Ectodermal cell (in vitro differentiated cells): ENCODE measurements around the gene GAK.

Source experiments
- H3K27ac ChIP-seq: 2 replicates; pipeline ENCODE4 v1.7.0; 2013; ENCODE audit warnings: mild to moderate bottlenecking, low read depth, low read length; ENCODE audit not compliant: insufficient read depth, poor library complexity, severe bottlenecking
- H3K27me3 ChIP-seq: 2 replicates; pipeline ENCODE4 v1.7.0; 2013; ENCODE audit warnings: mild to moderate bottlenecking, low read length; ENCODE audit not compliant: insufficient read depth, control insufficient read depth, poor library complexity, severe bottlenecking
- H3K36me3 ChIP-seq: one replicate; pipeline ENCODE4 v1.7.0; 2013; ENCODE audit warnings: low read length; ENCODE audit not compliant: control insufficient read depth, insufficient read depth
- H3K4me1 ChIP-seq: one replicate; pipeline ENCODE4 v1.7.0; 2013; ENCODE audit warnings: low read length; ENCODE audit not compliant: control insufficient read depth, insufficient read depth
- H3K4me3 ChIP-seq: 2 replicates; pipeline ENCODE4 v1.7.0; 2013; ENCODE audit warnings: low read depth, low read length, control low read depth; ENCODE audit not compliant: insufficient read depth
- H3K9me3 ChIP-seq: 2 replicates; pipeline ENCODE4 v1.7.0; 2013; ENCODE audit warnings: mild to moderate bottlenecking, low read length, moderate library complexity; ENCODE audit not compliant: control insufficient read depth
- WGBS, 2 experiments: methylation state at CpG; one replicate each; pipeline ENCODE4 v1.1.7; 2013; ENCODE audit warnings: missing lambda C conversion rate in 2 of 2; 5-methylcytosine and 5-hydroxymethylcytosine counted together

GAK gene

GRCh38 chr4:821631-822030 is 110.5 kb downstream of the GAK start:
- H3K9me3 ChIP-seq, result no peaks in the 10 kb centered on the region

GRCh38 chr4:821181-821591 is 110.9 kb downstream of the GAK start:
- peaks cover 96% of the 10 kb centered on the region for H3K27me3 ChIP-seq
- H3K9me3 ChIP-seq, result no peaks in the 10 kb centered on the region
- WGBS, 2 experiments, result 84 to 87% methylated on average over 22 of the region's 22 CpGs
- H3K4me3 ChIP-seq, result no peak overlapping the region
- H3K27ac ChIP-seq, result no peak overlapping the region
- H3K4me1 ChIP-seq, result peaks cover 4% of the 10 kb centered on the region
- no peaks in the 10 kb centered on the region for H3K36me3 ChIP-seq

More at GRCh38 chr4:821631-822030, 110.5 kb downstream of the GAK start:
- peaks cover 95% of the 10 kb centered on the region for H3K27me3 ChIP-seq
- WGBS, 2 experiments, result 86 to 87% methylated on average over 16 of the region's 16 CpGs
- peaks cover 6% of the 10 kb centered on the region for H3K4me1 ChIP-seq
- H3K36me3 ChIP-seq, result no peaks in the 10 kb centered on the region
- no peak overlapping the region for H3K27ac ChIP-seq
- H3K4me3 ChIP-seq, result no peak overlapping the region

- no peaks in the 10 kb centered on the region for H3K36me3 ChIP-seq
- H3K27me3 ChIP-seq, result peaks cover 98% of the 10 kb centered on the region
- H3K4me3 ChIP-seq, result no peak overlapping the region
- H3K4me1 ChIP-seq, result peaks cover 4% of the 10 kb centered on the region
- H3K9me3 ChIP-seq, result no peaks in the 10 kb centered on the region
- 84% methylated on average over 24 of the region's 24 CpGs for WGBS, 2 experiments
- no peak overlapping the region for H3K27ac ChIP-seq
These were observed 111.6 kb downstream of the GAK start for GRCh38 chr4:820230-821172.

DNA sequence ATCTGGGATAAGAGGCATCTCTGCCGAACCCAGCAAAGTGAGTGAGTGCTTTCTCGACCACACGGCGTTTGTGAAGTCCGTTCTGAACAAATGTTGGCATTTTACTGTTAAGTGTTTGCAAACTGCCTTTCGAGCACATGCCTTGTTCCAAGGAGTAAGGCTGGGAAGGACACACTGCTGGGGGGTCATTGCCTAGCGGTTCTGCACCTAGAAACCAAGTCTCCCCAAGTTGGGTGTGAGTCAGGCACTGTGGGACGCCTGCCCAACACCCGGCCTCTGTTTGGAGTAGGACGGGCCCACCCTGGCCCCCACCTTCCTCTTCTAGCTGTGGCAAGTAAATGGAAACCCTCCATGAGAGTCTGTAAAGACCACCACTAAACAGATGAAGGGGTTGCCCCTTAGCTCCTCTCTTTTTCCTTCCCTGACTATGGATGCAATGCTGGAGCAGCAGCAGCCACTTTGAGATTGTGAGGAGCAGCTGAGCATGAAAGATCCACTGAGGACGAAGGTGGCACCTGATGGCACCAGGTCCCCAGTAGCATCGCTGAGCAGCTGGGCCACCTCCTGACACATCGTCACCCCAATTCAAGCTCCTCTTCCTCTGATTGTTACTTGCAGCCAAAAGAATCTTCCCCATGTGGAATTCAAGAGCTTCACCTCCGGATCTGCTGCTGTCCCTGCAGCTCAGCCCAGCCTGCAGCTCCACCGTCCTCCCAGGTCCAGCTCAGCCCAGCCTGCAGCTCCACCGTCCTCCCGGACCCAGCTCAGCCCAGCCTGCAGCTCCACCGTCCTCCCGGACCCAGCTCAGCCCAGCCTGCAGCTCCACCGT is 112.5 kb downstream of the GAK start:
- no peak overlapping the region for H3K4me3 ChIP-seq
- peaks cover 98% of the 10 kb centered on the region for H3K27me3 ChIP-seq
- WGBS, 2 experiments, result 79 to 80% methylated on average over 20 of the region's 20 CpGs
- H3K4me1 ChIP-seq, result no peaks in the 10 kb centered on the region
- H3K9me3 ChIP-seq, result no peaks in the 10 kb centered on the region
- no peaks in the 10 kb centered on the region for H3K36me3 ChIP-seq
- H3K27ac ChIP-seq, result no peak overlapping the region

GRCh38 chr4:818106-818921 is 113.8 kb downstream of the GAK start:
- H3K4me3 ChIP-seq, result no peak overlapping the region
- H3K9me3 ChIP-seq, result no peaks in the 10 kb centered on the region
- H3K4me1 ChIP-seq, result no peaks in the 10 kb centered on the region
- no peaks in the 10 kb centered on the region for H3K36me3 ChIP-seq
- peaks cover 98% of the 10 kb centered on the region for H3K27me3 ChIP-seq
- WGBS, 2 experiments, result 87% methylated on average over 42 of the region's 42 CpGs
- no peak overlapping the region for H3K27ac ChIP-seq

- Histone ChIP-seq H3K4me3 (no peak overlapping the region), H3K4me1 (no peaks in the 10 kb centered on the region), H3K27me3 (peaks cover 96% of the 10 kb centered on the region), H3K36me3 (no peaks in the 10 kb centered on the region), H3K27ac (no peak overlapping the region), H3K9me3 (no peaks in the 10 kb centered on the region)
- 67 to 68% methylated on average over 10 to 11 of the region's 11 CpGs for WGBS, 2 experiments
These were observed 116.5 kb downstream of the GAK start for GRCh38 chr4:815464-816146.

DNA sequence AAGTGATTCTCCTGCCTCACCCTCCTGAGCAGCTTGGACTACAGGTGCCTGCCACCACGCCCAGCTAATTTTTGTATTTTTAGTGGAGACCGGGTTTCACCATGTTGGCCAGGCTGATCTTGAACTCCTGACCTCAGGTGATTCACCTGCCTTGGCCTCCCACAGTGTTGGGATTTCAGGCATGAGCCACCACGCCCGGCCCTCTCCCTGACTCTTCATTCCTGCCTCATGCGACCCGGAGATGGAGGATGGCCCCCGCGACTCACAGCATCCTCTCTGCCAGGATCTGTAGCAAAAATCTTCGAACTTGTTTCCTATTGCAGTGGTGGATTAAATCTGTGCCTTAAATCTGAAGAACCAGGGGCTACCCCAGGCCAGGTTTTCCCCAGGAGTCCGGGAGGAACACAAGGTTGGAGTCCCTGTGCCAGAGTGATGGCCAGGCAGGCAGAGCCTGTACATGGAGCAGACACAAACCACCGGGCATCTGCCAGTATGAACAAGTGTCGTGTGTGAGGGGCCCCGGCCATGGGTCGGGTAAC is 117.7 kb downstream of the GAK start:
- no peaks in the 10 kb centered on the region for H3K9me3 ChIP-seq
- no peaks in the 10 kb centered on the region for H3K4me1 ChIP-seq
- H3K36me3 ChIP-seq, result no peaks in the 10 kb centered on the region
- no peak overlapping the region for H3K4me3 ChIP-seq
- H3K27me3 ChIP-seq, result peaks cover 87% of the 10 kb centered on the region
- H3K27ac ChIP-seq, result no peak overlapping the region
- WGBS, 2 experiments, result 82 to 85% methylated on average over 14 of the region's 14 CpGs

DNA sequence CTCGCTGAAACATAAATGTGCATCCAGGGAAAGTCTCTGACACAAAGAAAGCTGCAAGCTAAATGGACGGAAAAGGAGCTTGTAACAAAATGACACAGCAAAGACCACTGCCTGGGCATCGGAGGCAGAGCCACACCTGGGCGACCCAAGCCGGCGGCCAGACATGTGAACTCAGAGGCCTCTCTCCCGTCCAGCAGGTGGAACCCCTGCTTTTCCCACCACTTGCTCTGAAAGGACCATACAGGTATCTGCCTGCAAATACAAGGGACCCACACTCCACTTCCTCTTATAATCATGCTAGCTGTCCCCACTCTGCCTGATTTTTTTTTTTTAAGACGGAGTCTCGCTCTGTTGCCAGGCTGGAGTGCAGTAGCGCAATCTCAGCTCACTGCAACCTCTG is 118.2 kb downstream of the GAK start:
- Histone ChIP-seq H3K27ac (no peak overlapping the region), H3K36me3 (no peaks in the 10 kb centered on the region), H3K4me1 (no peaks in the 10 kb centered on the region), H3K9me3 (no peaks in the 10 kb centered on the region), H3K27me3 (peaks cover 87% of the 10 kb centered on the region), H3K4me3 (no peak overlapping the region)
- whole genome bisulfite sequencing, 2 experiments, result 60 to 66% methylated on average over 10 of the region's 10 CpGs

DNA sequence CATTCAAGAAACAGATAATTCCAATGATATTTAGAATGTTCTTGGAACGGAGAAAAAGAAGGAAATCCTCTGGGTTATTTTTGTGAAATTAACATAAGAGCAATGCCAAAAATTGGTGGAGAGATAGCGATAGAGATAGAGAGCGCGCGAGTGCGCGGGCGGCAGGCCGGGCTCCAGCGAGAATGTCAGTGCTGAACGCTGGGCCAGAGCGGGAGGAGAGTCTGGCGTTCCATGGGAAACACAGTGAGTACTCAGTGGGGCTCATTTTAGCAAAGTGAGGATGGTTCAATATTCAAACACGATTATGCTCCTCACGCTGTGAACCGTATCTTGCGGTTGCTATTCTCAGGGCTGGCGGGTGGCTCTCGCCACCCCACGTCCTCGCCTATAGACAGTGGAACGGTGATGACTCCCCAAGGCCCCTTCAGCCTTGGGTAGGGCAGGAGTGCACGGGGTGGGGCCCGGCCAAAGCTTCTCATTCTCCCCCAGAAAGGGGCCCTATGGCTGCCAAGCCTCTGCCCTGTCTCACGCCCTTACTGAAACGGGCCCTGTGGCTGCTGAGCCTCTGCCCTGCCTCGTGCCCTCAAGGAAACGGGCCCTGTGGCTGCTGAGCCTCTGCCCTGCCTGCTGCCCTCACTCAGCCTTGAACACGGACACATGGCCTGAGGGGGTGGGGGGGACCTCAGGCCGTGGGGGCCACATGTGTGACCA is 123.1 kb downstream of the GAK start:
- Histone ChIP-seq H3K4me3 (no peak overlapping the region), H3K9me3 (no peaks in the 10 kb centered on the region), H3K36me3 (no peaks in the 10 kb centered on the region), H3K27ac (no peak overlapping the region), H3K4me1 (no peaks in the 10 kb centered on the region), H3K27me3 (peaks cover 43% of the 10 kb centered on the region)
- 91% methylated on average over 30 of the region's 30 CpGs for WGBS, 2 experiments
